GM12801 (cell line): Measurements from ENCODE around the gene ACSS1.

Experiments used
- CTCF ChIP-seq: IDR thresholded peaks from one replicate; pipeline ENCODE4 v1.5.1; 2011; ENCODE audit warnings: control low read depth; ENCODE audit not compliant: insufficient read length; ENCODE audit errors: extremely low read depth

The ACSS1 gene

DNA sequence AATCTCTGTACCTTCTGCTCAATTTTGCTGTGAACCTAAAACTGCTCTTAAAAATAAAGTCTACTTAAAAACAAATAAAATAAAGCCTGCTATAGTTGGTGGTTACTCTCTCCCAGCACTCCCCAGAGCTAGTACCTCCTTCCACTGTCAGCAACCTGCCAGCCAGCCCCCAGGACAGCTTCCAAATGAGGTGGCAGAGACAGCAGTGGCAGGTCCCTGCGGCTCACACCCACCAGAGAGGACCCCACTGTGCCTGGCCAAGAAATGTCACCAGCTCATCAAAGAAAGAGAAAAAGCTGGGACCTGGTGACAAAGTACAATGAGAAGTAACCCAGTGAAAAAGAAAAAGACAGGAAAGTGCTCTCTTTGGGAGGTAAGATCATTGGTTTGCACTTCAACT lies 80.6 kb downstream of the ACSS1 start:
- no peak for TF ChIP-seq CTCF

DNA sequence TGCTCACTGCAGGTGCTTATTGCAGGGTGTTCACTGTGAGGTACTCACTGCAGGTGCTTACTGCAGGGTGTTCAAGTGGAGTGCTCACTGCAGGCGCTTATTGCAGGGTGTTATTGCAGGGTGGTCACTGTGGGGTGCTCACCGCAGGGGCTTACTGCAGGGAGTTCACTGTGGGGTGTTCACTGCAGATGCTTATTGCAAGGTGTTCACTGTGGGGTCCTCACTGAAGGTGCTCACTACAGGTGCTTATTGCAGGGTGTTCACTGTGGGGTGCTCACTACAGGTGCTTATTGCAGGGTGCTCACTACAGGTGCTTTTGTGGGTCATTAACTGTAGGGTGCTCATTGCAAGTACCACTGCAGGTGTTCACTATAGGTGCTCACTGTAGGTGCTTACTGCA lies 85.6 kb downstream of the ACSS1 start:
- TF ChIP-seq CTCF = no peak

GRCh38 chr20:24971376-24972101 lies 86.4 kb downstream of the ACSS1 start:
- no peak for TF ChIP-seq CTCF

- TF ChIP-seq CTCF = no peak
Measured at GRCh38 chr20:24970754-24971153, 87.2 kb downstream of the ACSS1 start.

DNA sequence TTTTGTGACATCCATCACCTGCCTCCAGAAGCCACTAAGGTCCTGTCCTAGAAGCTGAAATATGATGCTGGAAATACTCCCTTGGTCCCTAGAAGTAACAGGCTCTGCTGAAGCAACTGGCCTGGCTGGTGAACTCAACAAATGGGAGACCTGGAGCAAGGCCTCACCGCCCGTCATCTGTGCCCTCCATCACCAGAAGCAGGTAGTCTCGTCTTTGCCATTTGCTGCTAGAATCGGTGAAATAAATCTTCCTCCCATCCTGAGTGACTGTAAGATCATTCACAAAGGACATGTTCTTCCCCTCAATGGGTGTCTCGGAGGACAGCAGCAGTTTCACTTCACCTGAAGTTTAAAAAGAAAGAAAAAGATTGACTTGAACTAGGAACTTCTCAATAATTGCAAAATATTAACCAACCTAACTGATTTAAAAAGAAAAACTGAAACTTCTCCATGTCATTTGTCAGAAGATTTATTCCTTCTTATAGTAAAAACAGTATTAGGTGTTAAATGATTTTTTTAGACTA lies 87.8 kb downstream of the ACSS1 start:
- TF ChIP-seq CTCF = no peak

GRCh38 chr20:24969186-24970029 lies 88.5 kb downstream of the ACSS1 start:
- no peak for TF ChIP-seq CTCF

DNA sequence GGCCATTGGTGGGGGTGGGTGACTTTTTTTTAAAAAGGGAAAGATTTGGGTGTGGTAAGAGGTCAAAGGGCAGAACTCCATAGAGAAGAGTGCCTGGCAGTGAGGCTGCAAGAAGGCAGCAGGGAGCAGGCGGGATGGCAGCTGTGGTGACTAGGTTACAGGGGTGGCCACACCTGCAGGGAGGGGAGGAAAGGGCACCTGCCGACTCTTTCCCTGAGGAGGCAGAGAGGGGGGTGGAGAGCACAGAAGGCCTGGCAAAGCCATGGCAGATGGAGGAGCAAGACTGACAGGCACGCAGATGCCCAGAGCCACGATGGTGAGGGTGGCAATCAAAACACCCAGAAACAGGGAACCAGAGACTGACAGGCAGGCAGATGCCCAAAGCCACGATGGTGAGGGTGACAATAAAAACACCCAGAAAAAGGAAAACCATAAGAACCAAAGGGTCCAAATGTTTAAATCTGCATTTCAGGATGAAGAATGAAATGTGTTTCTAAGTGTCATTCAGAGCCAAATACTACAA lies 89.6 kb downstream of the ACSS1 start:
- TF ChIP-seq CTCF = no peak
